MM.1S (cell line): ENCODE data around the gene NELFB.

Source experiments
- DNase-seq: peaks from one replicate; pipeline ENCODE4 v3.0.0-alpha.2; 2015
- H2AFZ ChIP-seq: fragments of 300-600 bp; sonication (generic); 2 replicates; pipeline ENCODE4 v1.6.0; 2016; ENCODE audit warnings: antibody characterized with exemption, low read length
- H3F3A ChIP-seq: fragments of 300-600 bp; sonication (generic); 2 replicates; pipeline ENCODE4 v1.6.1; 2016; ENCODE audit warnings: mild to moderate bottlenecking, antibody characterized with exemption, low read length, moderate library complexity, mixed read lengths; ENCODE audit not compliant: insufficient read depth
- H3K27ac ChIP-seq: fragments of 300-600 bp; sonication (generic); 2 replicates; pipeline ENCODE4 v1.5.1; 2016; ENCODE audit warnings: mild to moderate bottlenecking, low read length
- H3K27me3 ChIP-seq: fragments of 300-600 bp; sonication (generic); replicated peaks from 2 replicates; pipeline ENCODE4 v1.6.0; 2016; ENCODE audit warnings: low read length; ENCODE audit not compliant: insufficient read depth
- H3K36me3 ChIP-seq: fragments of 300-600 bp; sonication (generic); replicated peaks from 2 replicates; pipeline ENCODE4 v1.6.1; 2016; ENCODE audit warnings: mild to moderate bottlenecking, low read length, mixed read lengths; ENCODE audit not compliant: insufficient read depth
- H3K4me1 ChIP-seq: fragments of 300-600 bp; sonication (generic); 2 replicates; pipeline ENCODE4 v1.6.1; 2016; ENCODE audit warnings: low read length, mixed read lengths
- H3K4me2 ChIP-seq: fragments of 300-600 bp; sonication (generic); 2 replicates; pipeline ENCODE4 v1.6.0; 2016; ENCODE audit warnings: low read depth, low read length
- H3K4me3 ChIP-seq: fragments of 300-600 bp; sonication (generic); 2 replicates; pipeline ENCODE4 v1.5.1; 2016; ENCODE audit warnings: low read length, mixed read lengths
- H3K79me2 ChIP-seq: fragments of 300-600 bp; sonication (generic); 2 replicates; pipeline ENCODE4 v1.6.1; 2016; ENCODE audit warnings: mixed run types, low read length, mixed read lengths
- H3K9ac ChIP-seq: fragments of 300-600 bp; sonication (generic); 2 replicates; pipeline ENCODE4 v1.6.1; 2016; ENCODE audit warnings: low read length, mixed read lengths
- H3K9me2 ChIP-seq: fragments of 300-600 bp; sonication (generic); replicated peaks from 2 replicates; pipeline ENCODE4 v1.6.1; 2016; ENCODE audit warnings: mild to moderate bottlenecking, low read length, mixed read lengths; ENCODE audit not compliant: insufficient read depth
- H3K9me3 ChIP-seq: fragments of 300-600 bp; sonication (generic); replicated peaks from 2 replicates; pipeline ENCODE4 v1.6.1; 2016; ENCODE audit warnings: mild to moderate bottlenecking, low read length, mixed read lengths; ENCODE audit not compliant: insufficient read depth
- H4K20me1 ChIP-seq: fragments of 300-600 bp; sonication (generic); 2 replicates; pipeline ENCODE4 v1.6.1; 2016; ENCODE audit warnings: mild to moderate bottlenecking, low read length, moderate library complexity, mixed read lengths; ENCODE audit not compliant: insufficient read depth
- CTCF ChIP-seq: fragments of 300-600 bp; sonication (generic); IDR thresholded peaks from 2 replicates; pipeline ENCODE4 v1.5.1; 2016; ENCODE audit warnings: antibody characterized with exemption, low read length, mixed read lengths
- EZH2 ChIP-seq: fragments of 300-600 bp; sonication (generic); optimal IDR thresholded peaks from 2 replicates; pipeline ENCODE3; 2017; ENCODE audit warnings: low read depth, mild to moderate bottlenecking, antibody characterized with exemption, low read length, mixed read lengths
- EZH2phosphoT487 ChIP-seq: fragments of 300-600 bp; sonication (generic); IDR thresholded peaks from 2 replicates; pipeline ENCODE4 v1.6.1; 2018; ENCODE audit warnings: antibody characterized with exemption, low read length

NELFB gene

GRCh38 chr9:137272241-137273094, 17.3 kb downstream of the NELFB start:
- Histone ChIP-seq H3F3A (peaks cover 8% of the 10 kb centered on the region; the same call in 1 of the 2 replicates), H4K20me1 (no peaks in the 10 kb centered on the region), H3K27me3 (no peaks in the 10 kb centered on the region), H3K79me2 (0 out of 2 replicates have a peak, but pooled peaks cover 5% of the 10 kb centered on the region), H3K27ac (no peak overlapping the region), H3K9me3 (no peaks in the 10 kb centered on the region), H3K9ac (no peak overlapping the region), H3K36me3 (no peaks in the 10 kb centered on the region), H3K4me1 (peaks cover 23% of the 10 kb centered on the region), H3K9me2 (no peaks in the 10 kb centered on the region), H2AFZ (no peak overlapping the region), H3K4me2 (no peak overlapping the region), H3K4me3 (no peak overlapping the region)
- no peak for DNase-seq
- TF ChIP-seq CTCF (no peak), EZH2 (no peak), EZH2phosphoT487 (no peak)

DNA sequence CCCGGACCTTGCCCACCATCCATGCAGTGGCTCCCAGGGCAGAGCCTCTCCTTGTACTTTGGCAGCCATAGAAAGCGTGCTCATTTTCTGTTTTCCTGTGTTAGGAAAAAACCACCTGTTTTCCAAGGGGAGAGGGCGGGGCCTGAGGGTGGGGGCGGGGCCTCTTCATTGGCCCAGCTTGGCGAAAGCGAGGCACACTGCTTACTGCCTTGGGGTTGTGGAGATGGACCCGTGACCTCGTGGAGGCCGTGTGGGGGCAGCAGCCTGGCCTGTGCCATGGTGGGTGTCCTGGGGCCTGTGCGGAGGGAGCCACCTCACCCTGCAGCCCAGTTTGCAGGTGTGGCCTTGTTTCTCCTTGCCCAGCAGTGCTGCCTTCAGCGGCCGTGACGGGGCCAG, 18.0 kb downstream of the NELFB start:
- no peak for TF ChIP-seq EZH2phosphoT487
- no peak for TF ChIP-seq CTCF
- TF ChIP-seq EZH2: no peak
- H3K9me2 ChIP-seq: no peaks in the 10 kb centered on the region
- H3K79me2 ChIP-seq: peaks cover 10% of the 10 kb centered on the region; the same call in 1 of the 2 replicates
- no peak overlapping the region for H2AFZ ChIP-seq
- H3K9ac ChIP-seq: no peak overlapping the region
- no peak overlapping the region for H3K4me2 ChIP-seq
- no peaks in the 10 kb centered on the region for H3K36me3 ChIP-seq
- peaks cover 8% of the 10 kb centered on the region; the same call in 1 of the 2 replicates for H3F3A ChIP-seq
- no peak overlapping the region for H3K4me3 ChIP-seq
- no peak overlapping the region for H3K27ac ChIP-seq
- no peaks in the 10 kb centered on the region for H3K9me3 ChIP-seq
- H4K20me1 ChIP-seq: no peaks in the 10 kb centered on the region
- H3K27me3 ChIP-seq: no peaks in the 10 kb centered on the region
- no peak for DNase-seq
- peaks cover 19% of the 10 kb centered on the region for H3K4me1 ChIP-seq

GRCh38 chr9:137273611-137274320, 18.6 kb downstream of the NELFB start:
- Histone ChIP-seq H3F3A (peaks cover 4% of the 10 kb centered on the region; the same call in 1 of the 2 replicates), H3K27ac (no peak overlapping the region), H3K36me3 (no peaks in the 10 kb centered on the region), H4K20me1 (no peaks in the 10 kb centered on the region), H3K9me2 (no peaks in the 10 kb centered on the region), H3K27me3 (no peaks in the 10 kb centered on the region), H3K9ac (no peak overlapping the region), H3K4me3 (no peak overlapping the region), H3K79me2 (peaks cover 9% of the 10 kb centered on the region; the same call in 1 of the 2 replicates), H3K4me1 (peaks cover 14% of the 10 kb centered on the region), H3K9me3 (no peaks in the 10 kb centered on the region), H2AFZ (no peak overlapping the region), H3K4me2 (no peak overlapping the region)
- TF ChIP-seq EZH2: no peak
- TF ChIP-seq CTCF: no peak
- no peak for TF ChIP-seq EZH2phosphoT487
- no peak for DNase-seq
